CD4-positive, alpha-beta memory T cell (primary cell): ENCODE results near the gene MGAT1. TPM values are rescaled to one million over a fixed set of nuclear protein-coding genes. Genes with fewer than 3 reads are reported as not detected.

Experiments used
- CTCF ChIA-PET: fragments of 350-600 bp; sonication (Branson Sonifier 250); formaldehyde crosslinking; loops from one replicate; lab custom pipeline; 2021; ENCODE audit warnings: inconsistent platforms; ENCODE audit not compliant: partially characterized antibody; lab: Charles Lee
- POLR2A ChIA-PET: fragments of 350-600 bp; sonication (Branson Sonifier 250); formaldehyde crosslinking; loops from one replicate; lab custom pipeline; 2021; ENCODE audit not compliant: partially characterized antibody; lab: Charles Lee
- DNase-seq, 5 donors: peaks; one replicate each; pipeline versions ENCODE4 v3.0.0 to v3.0.0-alpha.2; 2020 to 2022; ENCODE audit warnings: mixed read lengths in 1 of 5
- H3K27ac ChIP-seq: one replicate; pipeline ENCODE4 v1.7.0; 2013; ENCODE audit warnings: low read depth, low read length
- H3K27me3 ChIP-seq: 2 replicates; pipeline ENCODE4 v1.7.0; 2013; ENCODE audit warnings: mild to moderate bottlenecking, low read length, moderate library complexity; ENCODE audit not compliant: insufficient read depth
- H3K36me3 ChIP-seq: 2 replicates; pipeline ENCODE4 v1.7.0; 2013; ENCODE audit warnings: mild to moderate bottlenecking, low read length, moderate library complexity; ENCODE audit not compliant: insufficient read depth
- H3K4me1 ChIP-seq: 2 replicates; pipeline ENCODE4 v1.7.0; 2013; ENCODE audit warnings: mild to moderate bottlenecking, low read length, moderate library complexity; ENCODE audit not compliant: insufficient read depth
- H3K4me3 ChIP-seq, 2 donors: one replicate each; pipeline ENCODE4 v1.7.0; 2013; ENCODE audit warnings: low read length in 2 of 2, mild to moderate bottlenecking in 1 of 2
- H3K9me3 ChIP-seq, 2 donors: one replicate each; pipeline ENCODE4 v1.7.0; 2013; ENCODE audit warnings: low read length in 2 of 2, control low read depth in 1 of 2; ENCODE audit not compliant: control insufficient read depth in 1 of 2
- H3K27ac Mint-ChIP-seq, 7 donors: one replicate each; pipeline ENCODE4 v1.8.0; 2020 to 2021; ENCODE audit warnings: mixed read lengths in 7 of 7, mild to moderate bottlenecking in 6 of 7, inconsistent platforms in 3 of 7, moderate library complexity in 3 of 7
- H3K27me3 Mint-ChIP-seq, 2 donors: one replicate each; pipeline ENCODE4 v1.8.0; 2020 to 2021; ENCODE audit warnings: mixed read lengths in 2 of 2
- H3K36me3 Mint-ChIP-seq, 2 donors: one replicate each; pipeline ENCODE4 v1.8.0; 2020 to 2021; ENCODE audit warnings: mixed read lengths in 2 of 2, inconsistent platforms in 1 of 2, mild to moderate bottlenecking in 1 of 2
- H3K4me1 Mint-ChIP-seq, 4 donors: one replicate each; pipeline ENCODE4 v1.8.0; 2020 to 2021; ENCODE audit warnings: mixed read lengths in 4 of 4, mild to moderate bottlenecking in 1 of 4
- H3K4me3 Mint-ChIP-seq, 8 donors: one replicate each; pipeline ENCODE4 v1.8.0; 2020 to 2021; ENCODE audit warnings: mixed read lengths in 8 of 8, mild to moderate bottlenecking in 7 of 8, moderate library complexity in 6 of 8, inconsistent platforms in 3 of 8
- H3K9me3 Mint-ChIP-seq, 8 donors: one replicate each; pipeline ENCODE4 v1.8.0; 2020 to 2021; ENCODE audit warnings: mixed read lengths in 8 of 8, mild to moderate bottlenecking in 5 of 8, inconsistent platforms in 3 of 8, moderate library complexity in 1 of 8
- intact Hi-C: fragments of 100-400 bp; cut with micrococcal nuclease; formaldehyde crosslinking; loops from one replicate; pipeline ENCODE4 v1.15.1; 2023
- polyA plus RNA-seq, 2 donors: library from polyadenylated mRNA; unstranded; fragments of 300-500 nt; fragmentation: Illumina TruSeq; gene quantifications; one replicate each; pipeline ENCODE4 v1.2.3, GENCODE V29; 2021
- total RNA-seq, 2 experiments: library from RNA; stranded (reverse); gene quantifications; one replicate each; pipeline ENCODE4 v1.2.3, GENCODE V29; 2021

MGAT1 gene
- 100 to 1,000 TPM; 187 TPM for total RNA-seq
- 100 to 1,000 TPM; 135 to 150 TPM for polyA plus RNA-seq

GRCh38 chr5:180802325-180803180 lies at the start of gene MGAT1:
Gene MGAT1, minus strand, starts transcription at chr5:180802806. Its CDS starts 9,835 bp downstream, at chr5:180792971.
- Mint-ChIP-seq H3K36me3 (peaks cover 27 to 52% of the 10 kb centered on the region in 2 donors), H3K4me1 (peaks cover 66 to 93% (median 77%) of the 10 kb centered on the region in 4 donors), H3K9me3 (no peaks in the 10 kb centered on the region), H3K4me3 (peak within 1 kb of the TSS; percentile 87 to 99 (median 96)), H3K27me3 (no peaks in the 10 kb centered on the region), H3K27ac (peak within 1 kb of the TSS; percentile 92 to 98 (median 95))
- Histone ChIP-seq H3K27ac (peak within 1 kb of the TSS; percentile 87), H3K36me3 (peaks cover 15% of the 10 kb centered on the region), H3K9me3 (no peaks in the 10 kb centered on the region), H3K27me3 (no peaks in the 10 kb centered on the region), H3K4me1 (peaks cover 82% of the 10 kb centered on the region), H3K4me3 (peak within 1 kb of the TSS; percentile 38 to 84)
- ChIA-PET POLR2A (interaction anchor here (0.7 to 10.8 kb wide), 22 partner anchors 8 to 459 kb away, joined by 3 to 236 read pairs (median 7); partner anchors contain the start of genes TRIM41, TRIM52 and ZFP62), CTCF (interaction anchor here (1.0 to 15.0 kb wide), 8 partner anchors 9 to 66 kb away, joined by 3 to 109 read pairs (median 6); partner anchors contain the start of gene ZFP62)
- DNase-seq = peak; percentile 60 to 77 (median 66)
- intact Hi-C loops = loop anchor here (1.0 to 10.0 kb wide), 8 partner anchors 8 to 420 kb away; partner anchors contain the start of genes CNOT6, TRIM41 and ZFP62

DNA sequence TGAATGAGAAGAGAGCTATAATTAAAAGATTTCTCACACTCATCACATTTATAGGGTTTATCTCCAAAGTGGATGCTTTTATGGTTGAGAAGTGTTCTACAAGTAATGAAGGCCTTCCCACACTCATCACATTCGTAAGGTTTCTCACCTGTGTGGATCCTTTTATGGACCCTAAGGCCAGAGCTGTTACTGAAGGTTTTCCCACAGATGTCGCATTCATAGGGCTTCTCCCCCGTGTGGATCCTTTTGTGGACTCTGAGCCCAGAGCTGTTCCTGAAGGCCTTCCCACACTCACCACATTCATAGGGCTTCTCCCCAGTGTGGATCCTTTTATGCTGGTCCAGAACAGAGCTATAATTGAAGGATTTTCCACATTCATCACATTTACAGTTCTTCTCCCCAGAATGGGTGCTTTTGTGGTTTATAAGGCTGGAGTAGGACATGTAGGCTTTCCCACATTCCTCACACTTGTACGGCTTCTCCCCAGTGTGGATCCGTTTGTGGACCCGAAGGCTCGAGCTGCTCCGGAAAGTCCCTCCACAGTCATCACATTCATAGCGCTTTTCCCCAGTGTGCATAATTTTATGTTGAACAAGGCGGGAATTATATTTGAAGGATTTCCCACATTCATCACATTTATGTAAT lies 48.0 kb upstream of the MGAT1 start:
- CTCF ChIA-PET = interaction anchor here (1.0 to 1.5 kb wide), 2 partner anchors 47 to 64 kb away, joined by 3 read pairs; no protein-coding TSS in a partner anchor
- Mint-ChIP-seq H3K27ac (no peak overlapping the region), H3K9me3 (peaks cover 0 to 45% (median 30%) of the 10 kb centered on the region in 8 donors), H3K27me3 (no peaks in the 10 kb centered on the region), H3K4me1 (peaks cover 0 to 16% (median 11%) of the 10 kb centered on the region in 4 donors), H3K36me3 (peaks cover 74 to 86% of the 10 kb centered on the region in 2 donors), H3K4me3 (no peak overlapping the region)
- Histone ChIP-seq H3K27me3 (no peaks in the 10 kb centered on the region), H3K4me3 (no peak overlapping the region), H3K4me1 (no peaks in the 10 kb centered on the region), H3K9me3 (peaks cover 0 to 19% of the 10 kb centered on the region in 2 donors), H3K36me3 (peaks cover 27% of the 10 kb centered on the region), H3K27ac (no peak overlapping the region)
- no peak for DNase-seq
- intact Hi-C loops = no loop called here
- POLR2A ChIA-PET = interaction anchor here (1.2 to 2.8 kb wide), 3 partner anchors 11 to 48 kb away, joined by 3 to 14 read pairs (median 4); partner anchors contain the start of genes MGAT1 and ZFP62

GRCh38 chr5:180849827-180850226 lies 47.2 kb upstream of the MGAT1 start:
- ChIA-PET POLR2A (interaction anchor here (1.1 to 2.8 kb wide), 3 partner anchors 12 to 47 kb away, joined by 3 to 14 read pairs (median 3); partner anchors contain the start of gene MGAT1), CTCF (interaction anchor here (1.0 to 1.5 kb wide), 2 partner anchors 46 to 63 kb away, joined by 3 read pairs; no protein-coding TSS in a partner anchor)
- no peak overlapping the region for H3K27ac Mint-ChIP-seq
- DNase-seq = no peak
- Histone ChIP-seq H3K36me3 (peaks cover 27% of the 10 kb centered on the region), H3K9me3 (peaks cover 0 to 19% of the 10 kb centered on the region in 2 donors), H3K27me3 (no peaks in the 10 kb centered on the region), H3K4me1 (no peaks in the 10 kb centered on the region), H3K27ac (no peak overlapping the region), H3K4me3 (no peak overlapping the region)
- H3K27me3 Mint-ChIP-seq = no peaks in the 10 kb centered on the region
- H3K9me3 Mint-ChIP-seq = peaks cover 0 to 45% (median 30%) of the 10 kb centered on the region in 8 donors
- peaks cover 0 to 12% (median 8%) of the 10 kb centered on the region in 4 donors for H3K4me1 Mint-ChIP-seq
- intact Hi-C loops = no loop called here
- H3K4me3 Mint-ChIP-seq = no peak overlapping the region
- H3K36me3 Mint-ChIP-seq = peaks cover 68 to 78% of the 10 kb centered on the region in 2 donors

DNA sequence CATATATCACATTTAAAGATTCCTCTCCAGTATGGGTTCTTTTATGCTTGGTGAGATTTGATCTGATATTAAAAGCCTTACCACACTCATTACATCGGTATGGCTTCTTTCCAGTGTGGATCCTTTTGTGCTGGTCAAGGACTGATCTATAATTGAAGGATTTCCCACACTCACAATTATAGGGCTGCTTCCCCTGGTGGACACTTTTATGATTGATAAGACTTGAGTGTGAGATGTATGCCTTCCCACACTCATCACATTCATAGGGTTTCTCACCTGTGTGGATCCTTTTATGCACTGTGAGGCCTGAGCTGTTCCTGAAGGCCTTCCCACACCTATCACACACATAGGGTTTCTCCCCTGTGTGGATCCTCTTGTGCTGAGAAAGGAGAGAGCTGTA lies 46.3 kb upstream of the MGAT1 start:
- intact Hi-C loops = no loop called here
- POLR2A ChIA-PET = interaction anchor here (2.8 kb wide), 1 partner anchor 17 kb away, joined by 14 read pairs; no protein-coding TSS in a partner anchor
- Mint-ChIP-seq H3K27me3 (no peaks in the 10 kb centered on the region), H3K27ac (no peak overlapping the region), H3K36me3 (peaks cover 59 to 69% of the 10 kb centered on the region in 2 donors), H3K9me3 (peaks cover 0 to 45% (median 30%) of the 10 kb centered on the region in 8 donors), H3K4me1 (peaks cover 0 to 9% (median 5%) of the 10 kb centered on the region in 4 donors), H3K4me3 (no peak overlapping the region)
- H3K27ac ChIP-seq = no peak overlapping the region
- H3K4me1 ChIP-seq = no peaks in the 10 kb centered on the region
- peaks cover 27% of the 10 kb centered on the region for H3K36me3 ChIP-seq
- no peaks in the 10 kb centered on the region for H3K27me3 ChIP-seq
- H3K9me3 ChIP-seq = peaks cover 0 to 19% of the 10 kb centered on the region in 2 donors
- CTCF ChIA-PET = no interaction called here
- H3K4me3 ChIP-seq = no peak overlapping the region
- no peak for DNase-seq

DNA sequence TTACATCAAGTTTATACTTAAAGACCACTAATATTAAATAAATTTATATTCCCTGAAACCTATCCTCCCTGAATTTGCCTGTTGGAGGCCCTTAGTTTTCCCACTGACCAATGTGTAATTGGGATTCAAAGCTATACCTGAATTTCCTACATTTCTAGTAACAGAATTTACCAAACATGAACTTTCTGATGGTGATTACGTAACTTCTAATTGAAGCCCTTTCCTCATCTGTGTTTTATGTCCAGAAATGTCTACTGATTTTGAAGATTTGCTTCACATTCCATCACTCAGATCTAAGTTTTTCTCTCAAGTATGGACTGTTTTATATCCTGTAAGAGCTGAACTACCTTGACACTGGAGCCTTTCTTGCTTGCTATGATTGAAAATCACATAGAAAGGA lies 45.7 kb upstream of the MGAT1 start:
- Mint-ChIP-seq H3K36me3 (peaks cover 56 to 65% of the 10 kb centered on the region in 2 donors), H3K4me1 (peaks cover 0 to 9% (median 3%) of the 10 kb centered on the region in 4 donors), H3K9me3 (peaks cover 0 to 45% (median 30%) of the 10 kb centered on the region in 8 donors), H3K27ac (no peak overlapping the region), H3K27me3 (no peaks in the 10 kb centered on the region), H3K4me3 (no peak overlapping the region)
- Histone ChIP-seq H3K36me3 (peaks cover 27% of the 10 kb centered on the region), H3K4me3 (no peak overlapping the region), H3K4me1 (no peaks in the 10 kb centered on the region), H3K27me3 (no peaks in the 10 kb centered on the region), H3K27ac (no peak overlapping the region), H3K9me3 (peaks cover 0 to 19% of the 10 kb centered on the region in 2 donors)
- ChIA-PET POLR2A (no interaction called here), CTCF (no interaction called here)
- intact Hi-C loops = no loop called here
- no peak for DNase-seq

DNA sequence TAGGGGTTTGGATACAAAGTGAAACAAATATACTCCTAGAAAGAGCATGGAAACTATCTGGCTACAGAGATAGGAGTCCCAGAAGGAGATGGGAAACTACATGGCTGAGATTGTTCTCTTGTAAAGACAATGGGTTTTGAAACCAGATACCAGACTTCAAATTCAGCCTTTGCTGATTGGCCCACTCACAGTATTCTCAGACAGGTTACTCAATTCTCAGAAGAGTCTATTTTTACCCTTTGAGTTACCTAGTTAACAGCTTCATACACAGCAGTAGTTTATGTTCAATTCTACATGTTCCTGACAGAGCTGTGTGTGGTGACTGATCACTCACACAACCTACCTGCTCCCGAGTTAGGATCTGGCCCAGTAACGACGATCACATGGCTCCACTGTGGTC lies 44.4 kb upstream of the MGAT1 start:
- H3K27me3 Mint-ChIP-seq = no peaks in the 10 kb centered on the region
- H3K27ac ChIP-seq = no peak overlapping the region
- H3K4me1 Mint-ChIP-seq = peaks cover 0 to 4% (median 0%) of the 10 kb centered on the region in 4 donors
- no peaks in the 10 kb centered on the region for H3K4me1 ChIP-seq
- H3K27ac Mint-ChIP-seq = peak overlapping the region in 2 of 7 donors; percentile 17 to 36
- ChIA-PET CTCF (no interaction called here), POLR2A (interaction anchor here (0.7 to 1.0 kb wide), 2 partner anchors 13 to 37 kb away, joined by 3 read pairs; no protein-coding TSS in a partner anchor)
- H3K4me3 ChIP-seq = no peak overlapping the region
- peaks cover 27% of the 10 kb centered on the region for H3K36me3 ChIP-seq
- intact Hi-C loops = no loop called here
- peaks cover 48 to 59% of the 10 kb centered on the region in 2 donors for H3K36me3 Mint-ChIP-seq
- no peaks in the 10 kb centered on the region for H3K27me3 ChIP-seq
- no peak overlapping the region for H3K4me3 Mint-ChIP-seq
- DNase-seq = no peak
- H3K9me3 Mint-ChIP-seq = peaks cover 0 to 47% (median 30%) of the 10 kb centered on the region in 8 donors
- peaks cover 0 to 19% of the 10 kb centered on the region in 2 donors for H3K9me3 ChIP-seq
